Neural cell (in vitro differentiated cells): Measurements from ENCODE around the gene GUCY2F. TPM values are rescaled to one million over a fixed set of nuclear protein-coding genes. Genes with fewer than 3 reads are reported as not detected.

Experiments
- H2AFZ ChIP-seq: fragments of 200-600, 300-800 bp; sonication (generic), shearing (Covaris generic); 2 replicates; pipeline ENCODE4 v1.6.0; 2014; ENCODE audit warnings: low read depth, mild to moderate bottlenecking, antibody characterized with exemption, low read length, moderate library complexity
- H3F3A ChIP-seq: fragments of 200-600 bp; shearing (Covaris generic); 2 replicates; pipeline ENCODE4 v1.6.1; 2016; ENCODE audit warnings: mild to moderate bottlenecking, moderate library complexity, mixed read lengths, antibody characterized with exemption, low read length; ENCODE audit not compliant: insufficient read depth, poor library complexity, severe bottlenecking
- H3K27ac ChIP-seq: fragments of 200-600, 300-800 bp; sonication (generic), shearing (Covaris generic); 2 replicates; pipeline ENCODE4 v1.5.1; 2014; ENCODE audit warnings: mild to moderate bottlenecking, low read length, moderate library complexity
- H3K27me3 ChIP-seq: fragments of 300-800, 200-600 bp; sonication (generic), shearing (Covaris generic); 2 replicates; pipeline ENCODE4 v1.6.0; 2014; ENCODE audit warnings: mild to moderate bottlenecking, low read depth, low read length, moderate library complexity; ENCODE audit not compliant: insufficient read depth
- H3K36me3 ChIP-seq: fragments of 300-800, 200-600 bp; sonication (generic), shearing (Covaris generic); 2 replicates; pipeline ENCODE4 v1.5.1; 2014; ENCODE audit warnings: mild to moderate bottlenecking, antibody characterized with exemption, low read length, moderate library complexity; ENCODE audit not compliant: insufficient read depth
- H3K4me2 ChIP-seq: fragments of 300-800, 200-600 bp; sonication (generic), shearing (Covaris generic); 2 replicates; pipeline ENCODE4 v1.6.0; 2014; ENCODE audit warnings: mild to moderate bottlenecking, low read length
- H3K4me3 ChIP-seq: fragments of 300-800, 200-600 bp; sonication (generic), shearing (Covaris generic); 2 replicates; pipeline ENCODE4 v1.5.1; 2014; ENCODE audit warnings: mild to moderate bottlenecking, low read length, moderate library complexity
- H3K79me2 ChIP-seq: fragments of 200-600 bp; shearing (Covaris generic); replicated peaks from 2 replicates; pipeline ENCODE4 v1.6.0; 2014; ENCODE audit warnings: mild to moderate bottlenecking, low read length, moderate library complexity; ENCODE audit not compliant: insufficient read depth
- H3K9ac ChIP-seq: fragments of 300-800, 200-600 bp; sonication (generic), shearing (Covaris generic); 2 replicates; pipeline ENCODE4 v1.6.1; 2016; ENCODE audit warnings: mild to moderate bottlenecking, low read length, mixed read lengths
- H3K9me2 ChIP-seq: fragments of 200-600 bp; shearing (Covaris generic); 2 replicates; pipeline ENCODE4 v1.6.1; 2016; ENCODE audit warnings: mild to moderate bottlenecking, low read length, mixed read lengths; ENCODE audit not compliant: insufficient read depth
- H3K9me3 ChIP-seq: fragments of 200-600, 300-800 bp; sonication (generic), shearing (Covaris generic); 2 replicates; pipeline ENCODE4 v1.6.1; 2016; ENCODE audit warnings: mild to moderate bottlenecking, mixed run types, low read length, moderate library complexity, mixed read lengths
- H4K20me1 ChIP-seq: fragments of 200-600 bp; shearing (Covaris generic); 2 replicates; pipeline ENCODE4 v1.6.1; 2016; ENCODE audit warnings: mild to moderate bottlenecking, mixed run types; ENCODE audit not compliant: insufficient read depth
- CTCF ChIP-seq: fragments of 450-650 bp; IDR thresholded peaks from 2 replicates; pipeline ENCODE4 v1.5.1; 2014; ENCODE audit warnings: antibody characterized with exemption, mild to moderate bottlenecking, moderate library complexity; ENCODE audit not compliant: poor library complexity, severe bottlenecking
- EP300 ChIP-seq: fragments of 450-650 bp; conservative IDR thresholded peaks from 2 replicates; pipeline ENCODE4 v1.6.1; 2014; ENCODE audit warnings: antibody characterized with exemption, mild to moderate bottlenecking, moderate library complexity; ENCODE audit not compliant: poor library complexity, severe bottlenecking
- EZH2 ChIP-seq: fragments of 200-600, 300-800 bp; shearing (Covaris generic), sonication (generic); IDR thresholded peaks from 2 replicates; pipeline ENCODE4 v1.6.1; 2014; ENCODE audit warnings: antibody characterized with exemption, low read length, borderline replicate concordance, mild to moderate bottlenecking; ENCODE audit not compliant: insufficient read depth, poor library complexity, severe bottlenecking
- MXI1 ChIP-seq: fragments of 450-650 bp; conservative IDR thresholded peaks from 2 replicates; pipeline ENCODE4 v1.6.1; 2014; ENCODE audit warnings: antibody characterized with exemption, mild to moderate bottlenecking; ENCODE audit not compliant: poor library complexity, severe bottlenecking
- POLR2AphosphoS5 ChIP-seq: IDR thresholded peaks from 2 replicates; pipeline ENCODE4 v1.6.1; 2012
- RAD21 ChIP-seq: fragments of 450-650 bp; conservative IDR thresholded peaks from 2 replicates; pipeline ENCODE4 v1.6.1; 2014; ENCODE audit warnings: antibody characterized with exemption, mild to moderate bottlenecking, moderate library complexity
- REST ChIP-seq: IDR thresholded peaks from 2 replicates; pipeline ENCODE4 v1.6.1; 2012; ENCODE audit warnings: borderline replicate concordance
- SMC3 ChIP-seq: fragments of 450-650 bp; conservative IDR thresholded peaks from 2 replicates; pipeline ENCODE4 v1.6.1; 2014; ENCODE audit warnings: antibody characterized with exemption, mild to moderate bottlenecking, moderate library complexity; ENCODE audit not compliant: poor library complexity
- TAF1 ChIP-seq: IDR thresholded peaks from 2 replicates; pipeline ENCODE4 v1.6.1; 2012; ENCODE audit warnings: low read depth
- polyA plus RNA-seq: library from polyadenylated mRNA; depleted of rRNA; stranded (reverse); fragments of >200 nt; gene quantifications from 2 replicates; pipeline ENCODE4 v1.2.3, GENCODE V29; 2014

Gene GUCY2F
- polyA plus RNA-seq, 1 donor from 2014 or later: not detected

DNA sequence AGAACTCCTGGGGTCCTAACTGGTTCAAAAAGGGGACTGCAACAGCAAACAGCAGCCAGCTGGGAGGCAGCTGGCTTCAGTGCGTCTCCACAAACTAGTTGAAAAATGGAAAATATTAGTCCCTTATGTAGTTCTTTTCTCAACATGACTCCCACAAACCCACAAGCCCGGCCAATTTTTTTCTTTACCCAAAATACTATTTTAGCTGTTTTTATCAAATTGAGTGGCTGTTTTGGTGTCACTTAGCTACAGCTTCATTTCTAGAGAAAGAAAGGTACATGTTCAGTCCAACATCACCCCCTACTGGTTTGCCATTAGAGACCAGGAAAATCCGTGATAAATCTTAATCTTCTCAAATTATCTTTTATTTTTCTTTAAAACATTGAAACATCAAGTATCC is 97.2 kb downstream of the GUCY2F start:
- H3K9me2 ChIP-seq: no peaks in the 10 kb centered on the region
- TF ChIP-seq REST: no peak
- TF ChIP-seq CTCF: peak; percentile 67
- TF ChIP-seq POLR2AphosphoS5: no peak
- TF ChIP-seq RAD21: peak; percentile 75
- peak; percentile 68 for TF ChIP-seq SMC3
- no peak for TF ChIP-seq EZH2
- no peak for TF ChIP-seq EP300
- no peak for TF ChIP-seq MXI1
- no peak for TF ChIP-seq TAF1
- H3K9ac ChIP-seq: no peak overlapping the region
- H3F3A ChIP-seq: no peaks in the 10 kb centered on the region
- H3K4me3 ChIP-seq: no peak overlapping the region
- H3K27ac ChIP-seq: no peak overlapping the region
- H3K9me3 ChIP-seq: no peaks in the 10 kb centered on the region
- H3K36me3 ChIP-seq: no peaks in the 10 kb centered on the region
- H3K27me3 ChIP-seq: no peaks in the 10 kb centered on the region
- H4K20me1 ChIP-seq: no peaks in the 10 kb centered on the region
- H2AFZ ChIP-seq: no peak overlapping the region
- H3K79me2 ChIP-seq: no peaks in the 10 kb centered on the region
- no peak overlapping the region for H3K4me2 ChIP-seq

DNA sequence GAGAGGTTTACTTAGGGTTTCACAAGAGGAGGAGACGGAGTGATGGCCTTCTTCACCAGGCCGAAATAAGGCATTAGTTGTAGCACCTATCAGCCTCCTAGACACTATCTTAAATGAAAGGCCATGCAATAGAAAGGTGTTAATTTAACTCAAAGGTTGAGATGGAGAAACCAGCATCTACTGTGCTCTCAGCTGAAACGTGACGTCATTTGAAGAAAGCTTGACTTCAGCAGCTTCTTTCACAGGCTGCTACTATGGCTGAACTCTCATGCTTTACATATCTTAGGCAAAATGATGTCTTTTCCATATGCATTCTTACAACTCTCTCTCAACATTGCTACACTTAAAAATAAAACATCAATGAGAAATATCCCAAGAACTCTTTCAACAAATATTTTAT is 99.6 kb downstream of the GUCY2F start:
- Histone ChIP-seq H3K79me2 (no peaks in the 10 kb centered on the region), H3K9me2 (no peaks in the 10 kb centered on the region), H3F3A (no peaks in the 10 kb centered on the region), H3K9me3 (no peaks in the 10 kb centered on the region), H3K36me3 (no peaks in the 10 kb centered on the region), H3K9ac (no peak overlapping the region), H3K4me2 (no peak overlapping the region), H3K4me3 (no peak overlapping the region), H3K27ac (no peak overlapping the region), H3K27me3 (no peaks in the 10 kb centered on the region), H4K20me1 (no peaks in the 10 kb centered on the region), H2AFZ (no peak overlapping the region)
- TF ChIP-seq EP300: no peak
- TF ChIP-seq CTCF: no peak
- TF ChIP-seq TAF1: no peak
- TF ChIP-seq MXI1: no peak
- no peak for TF ChIP-seq RAD21
- TF ChIP-seq POLR2AphosphoS5: no peak
